Measurements from ENCODE around the gene ATP5F1B.

DNA sequence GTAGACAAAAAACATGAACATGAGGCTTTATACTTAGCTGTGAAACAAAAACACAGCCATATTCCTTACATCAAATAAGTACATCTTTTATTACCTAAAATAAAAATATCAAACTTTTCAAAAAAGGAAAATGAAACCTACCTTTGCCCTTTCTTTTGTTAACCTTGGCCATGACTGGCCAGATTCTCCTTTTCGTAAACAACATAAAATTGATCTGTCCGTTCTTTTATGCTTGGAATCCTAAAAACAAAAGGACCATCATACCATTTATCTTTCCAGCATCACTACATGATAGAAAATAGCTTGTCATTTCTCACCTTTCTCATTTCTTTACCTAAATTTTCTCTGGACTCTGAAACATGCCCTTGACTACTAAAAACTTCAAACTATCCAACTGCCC lies 25.8 kb upstream of the ATP5F1B start:
- TF ChIP-seq, protein P1, sequence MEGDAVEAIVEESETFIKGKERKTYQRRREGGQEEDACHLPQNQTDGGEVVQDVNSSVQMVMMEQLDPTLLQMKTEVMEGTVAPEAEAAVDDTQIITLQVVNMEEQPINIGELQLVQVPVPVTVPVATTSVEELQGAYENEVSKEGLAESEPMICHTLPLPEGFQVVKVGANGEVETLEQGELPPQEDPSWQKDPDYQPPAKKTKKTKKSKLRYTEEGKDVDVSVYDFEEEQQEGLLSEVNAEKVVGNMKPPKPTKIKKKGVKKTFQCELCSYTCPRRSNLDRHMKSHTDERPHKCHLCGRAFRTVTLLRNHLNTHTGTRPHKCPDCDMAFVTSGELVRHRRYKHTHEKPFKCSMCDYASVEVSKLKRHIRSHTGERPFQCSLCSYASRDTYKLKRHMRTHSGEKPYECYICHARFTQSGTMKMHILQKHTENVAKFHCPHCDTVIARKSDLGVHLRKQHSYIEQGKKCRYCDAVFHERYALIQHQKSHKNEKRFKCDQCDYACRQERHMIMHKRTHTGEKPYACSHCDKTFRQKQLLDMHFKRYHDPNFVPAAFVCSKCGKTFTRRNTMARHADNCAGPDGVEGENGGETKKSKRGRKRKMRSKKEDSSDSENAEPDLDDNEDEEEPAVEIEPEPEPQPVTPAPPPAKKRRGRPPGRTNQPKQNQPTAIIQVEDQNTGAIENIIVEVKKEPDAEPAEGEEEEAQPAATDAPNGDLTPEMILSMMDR (IDR thresholded peaks at IDR 0.05; ENCODE audit: borderline replicate concordance, extremely low read depth, low read length, poor library complexity, severe bottlenecking): no peak
- TF ChIP-seq EZH2 (IDR thresholded peaks at IDR 0.05; ENCODE audit: borderline replicate concordance, low read depth, low read length, severe bottlenecking): no peak
